Caco-2 (cell line): Measurements from ENCODE around the gene FGF12. TPM values are rescaled to one million over a fixed set of nuclear protein-coding genes. Genes with fewer than 3 reads are reported as not detected.
A peak's percentile ranks its signal among the peaks of the same experiment; 100 is the strongest.

Experiments used
- BruUV-seq: library from RNA; stranded (reverse); fragments of 400-500 nt; replicated peaks from 2 replicates; lab custom pipeline; 2021; lab: Mats Ljungman, UMichigan
- CTCF ChIA-PET: fragments of 300-600 bp; sonication (Branson Sonifier 250); formaldehyde crosslinking; loops from one replicate; lab custom pipeline; 2022; ENCODE audit warnings: antibody characterized with exemption; lab: Charles Lee
- POLR2A ChIA-PET: fragments of 300-600 bp; sonication (Branson Sonifier 250); formaldehyde crosslinking; loops from one replicate; lab custom pipeline; 2022; ENCODE audit warnings: antibody characterized with exemption; lab: Charles Lee
- DNase-seq, 2 experiments: peaks; one replicate each; pipeline versions ENCODE4 v3.0.0 to v3.0.0-alpha.2; 2020 to 2022
- H3K27me3 ChIP-seq: replicated peaks from 2 replicates; pipeline ENCODE4 v1.6.0; 2011; ENCODE audit warnings: low read length; ENCODE audit not compliant: control insufficient read depth, insufficient read depth
- H3K36me3 ChIP-seq: 2 replicates; pipeline ENCODE4 v1.5.1; 2011; ENCODE audit warnings: low read length; ENCODE audit not compliant: control insufficient read depth, insufficient read depth
- H3K4me1 ChIP-seq: fragments of 250-450 bp; sonication (Bioruptor Pico); 2 replicates; pipeline ENCODE4 v1.5.1; 2020; ENCODE audit warnings: mild to moderate bottlenecking
- H3K4me3 ChIP-seq: 2 replicates; pipeline ENCODE4 v1.5.1; 2011; ENCODE audit warnings: low read depth, mild to moderate bottlenecking, control low read depth, low read length
- H3K9me3 ChIP-seq: fragments of 250-450 bp; sonication (Bioruptor Pico); 2 replicates; pipeline ENCODE4 v1.5.1; 2020; ENCODE audit warnings: mild to moderate bottlenecking, moderate library complexity
- H3K27ac Mint-ChIP-seq: one replicate; pipeline ENCODE4 v1.8.0; 2022; ENCODE audit warnings: mixed read lengths; ENCODE audit not compliant: unreplicated experiment
- H3K27me3 Mint-ChIP-seq: one replicate; pipeline ENCODE4 v1.8.0; 2022; ENCODE audit warnings: mixed read lengths; ENCODE audit not compliant: insufficient read depth, unreplicated experiment
- H3K36me3 Mint-ChIP-seq: one replicate; pipeline ENCODE4 v1.8.0; 2022; ENCODE audit warnings: mild to moderate bottlenecking, mixed read lengths; ENCODE audit not compliant: insufficient read depth, unreplicated experiment
- H3K4me1 Mint-ChIP-seq: one replicate; pipeline ENCODE4 v1.8.0; 2022; ENCODE audit warnings: low read depth, mixed read lengths; ENCODE audit not compliant: unreplicated experiment
- H3K4me3 Mint-ChIP-seq: one replicate; pipeline ENCODE4 v1.8.0; 2022; ENCODE audit warnings: mild to moderate bottlenecking, moderate library complexity, mixed read lengths; ENCODE audit not compliant: unreplicated experiment
- H3K9me3 Mint-ChIP-seq: one replicate; pipeline ENCODE4 v1.8.0; 2022; ENCODE audit warnings: mixed read lengths; ENCODE audit not compliant: unreplicated experiment
- CTCF ChIP-seq, 2 experiments: fragments of 200-600 bp in 1 of 2; IDR thresholded peaks; 1 replicate in 1 of 2; 2 replicates in 1 of 2; pipeline versions ENCODE4 v1.5.1 to v1.8.0; 2011 to 2022; ENCODE audit warnings: antibody characterized with exemption in 1 of 2, control low read depth in 1 of 2, inconsistent platforms in 1 of 2, low read depth in 1 of 2, low read length in 1 of 2, mild to moderate bottlenecking in 1 of 2, moderate library complexity in 1 of 2; ENCODE audit not compliant: insufficient read depth in 1 of 2, severe bottlenecking in 1 of 2, unreplicated experiment in 1 of 2
- intact Hi-C: fragments of 100-400 bp; cut with micrococcal nuclease; formaldehyde crosslinking; loops from one replicate; pipeline ENCODE4 v1.10.0; 2022; ENCODE audit not compliant: unreplicated experiment
- total RNA-seq: library from RNA; stranded (reverse); gene quantifications from 2 replicates; pipeline ENCODE4 v1.2.3, GENCODE V29; 2022

Gene FGF12
- total RNA-seq, 1 experiment from 2014 or later, result 0.41 TPM

- H3K27me3 Mint-ChIP-seq, result peaks cover 9% of the 10 kb centered on the region
- no peak overlapping the region for H3K27ac Mint-ChIP-seq
- H3K4me3 ChIP-seq, result no peak overlapping the region
- no TSS peak for BruUV-seq
- no peaks in the 10 kb centered on the region for H3K4me1 ChIP-seq
- no peaks in the 10 kb centered on the region for H3K36me3 ChIP-seq
- intact Hi-C loops, result loop anchor here (10.0 kb wide), 1 partner anchor 211 kb away; no protein-coding TSS in a partner anchor
- H3K4me3 Mint-ChIP-seq, result no peak overlapping the region
- no peak for TF ChIP-seq CTCF (IDR thresholded peaks at IDR 0.05; ENCODE audit: insufficient read depth in 1 of 2, low read depth in 1 of 2, low read length in 1 of 2, severe bottlenecking in 1 of 2, unreplicated experiment in 1 of 2)
- H3K4me1 Mint-ChIP-seq, result no peaks in the 10 kb centered on the region
- no peaks in the 10 kb centered on the region for H3K9me3 Mint-ChIP-seq
- CTCF ChIA-PET, result no interaction called here
- DNase-seq, result no peak
- no peaks in the 10 kb centered on the region for H3K36me3 Mint-ChIP-seq
- no peaks in the 10 kb centered on the region; the same call in 1 of the 2 replicates for H3K27me3 ChIP-seq
- POLR2A ChIA-PET, result no interaction called here
- no peaks in the 10 kb centered on the region for H3K9me3 ChIP-seq
These were observed 281.3 kb downstream of the FGF12 start for GRCh38 chr3:192445770-192446644.

- Histone ChIP-seq H3K36me3 (no peaks in the 10 kb centered on the region), H3K9me3 (no peaks in the 10 kb centered on the region), H3K27me3 (no peaks in the 10 kb centered on the region; the same call in 1 of the 2 replicates), H3K4me3 (no peak overlapping the region), H3K4me1 (no peaks in the 10 kb centered on the region)
- no peak for TF ChIP-seq CTCF (IDR thresholded peaks at IDR 0.05; ENCODE audit: insufficient read depth in 1 of 2, low read depth in 1 of 2, low read length in 1 of 2, severe bottlenecking in 1 of 2, unreplicated experiment in 1 of 2)
- Mint-ChIP-seq H3K9me3 (no peaks in the 10 kb centered on the region), H3K27me3 (peaks cover 9% of the 10 kb centered on the region), H3K4me3 (no peak overlapping the region), H3K27ac (no peak overlapping the region), H3K4me1 (no peaks in the 10 kb centered on the region), H3K36me3 (no peaks in the 10 kb centered on the region)
- CTCF ChIA-PET, result interaction anchor here (0.6 to 2.2 kb wide), 8 partner anchors 8 to 1200 kb away, joined by 3 to 12 read pairs (median 3); no protein-coding TSS in a partner anchor
- POLR2A ChIA-PET, result interaction anchor here (0.5 to 0.7 kb wide), 2 partner anchors 252 to 255 kb away, joined by 3 read pairs; no protein-coding TSS in a partner anchor
- no peak for DNase-seq
- BruUV-seq, result no TSS peak
- intact Hi-C loops, result loop anchor here (1.0 to 10.0 kb wide), 4 partner anchors 210 to 1027 kb away; no protein-coding TSS in a partner anchor
These were observed 282.6 kb downstream of the FGF12 start for GRCh38 chr3:192444791-192445106.

- Histone ChIP-seq H3K36me3 (no peaks in the 10 kb centered on the region), H3K4me1 (no peaks in the 10 kb centered on the region), H3K9me3 (no peaks in the 10 kb centered on the region), H3K27me3 (no peaks in the 10 kb centered on the region; the same call in 1 of the 2 replicates), H3K4me3 (no peak overlapping the region)
- no peaks in the 10 kb centered on the region for H3K4me1 Mint-ChIP-seq
- ChIA-PET CTCF (interaction anchor here (0.6 to 2.2 kb wide), 8 partner anchors 8 to 1200 kb away, joined by 3 to 12 read pairs (median 3); no protein-coding TSS in a partner anchor), POLR2A (interaction anchor here (0.5 to 0.7 kb wide), 2 partner anchors 251 to 254 kb away, joined by 3 read pairs; no protein-coding TSS in a partner anchor)
- TF ChIP-seq CTCF (IDR thresholded peaks at IDR 0.05; ENCODE audit: insufficient read depth in 1 of 2, low read depth in 1 of 2, low read length in 1 of 2, severe bottlenecking in 1 of 2, unreplicated experiment in 1 of 2), result peak; percentile 95 to 97
- H3K27ac Mint-ChIP-seq, result no peak overlapping the region
- H3K27me3 Mint-ChIP-seq, result peaks cover 9% of the 10 kb centered on the region
- no peaks in the 10 kb centered on the region for H3K9me3 Mint-ChIP-seq
- intact Hi-C loops, result loop anchor here (1.0 to 10.0 kb wide), 4 partner anchors 209 to 1027 kb away; no protein-coding TSS in a partner anchor
- no TSS peak for BruUV-seq
- no peaks in the 10 kb centered on the region for H3K36me3 Mint-ChIP-seq
- peak; percentile 46 to 76 for DNase-seq
- H3K4me3 Mint-ChIP-seq, result no peak overlapping the region
These were observed 283.1 kb downstream of the FGF12 start for GRCh38 chr3:192444096-192444790.
